GM06990 (cell line): ENCODE results near the gene F9.
A peak's percentile ranks its signal among the peaks of the same experiment; 100 is the strongest.

ENCODE experiments used
- DNase-seq: peaks from one replicate; pipeline ENCODE4 v3.0.0-alpha.2; 2011; ENCODE audit not compliant: insufficient read length; ENCODE audit errors: extremely low read depth
- H3K27me3 ChIP-seq: replicated peaks from 2 replicates; pipeline ENCODE4 v1.6.0; 2011; ENCODE audit warnings: low read length; ENCODE audit not compliant: control insufficient read depth, insufficient read depth
- H3K36me3 ChIP-seq: 2 replicates; pipeline ENCODE4 v1.5.1; 2011; ENCODE audit warnings: low read length; ENCODE audit not compliant: control insufficient read depth, insufficient read depth
- H3K4me3 ChIP-seq: replicated peaks from 2 replicates; pipeline ENCODE4 v1.5.1; 2011; ENCODE audit warnings: low read depth, mild to moderate bottlenecking, control low read depth, low read length
- CTCF ChIP-seq: IDR thresholded peaks from 2 replicates; pipeline ENCODE4 v1.5.1; 2011; ENCODE audit warnings: low read length, control low read depth, mild to moderate bottlenecking, inconsistent platforms; ENCODE audit not compliant: insufficient read depth, poor library complexity, severe bottlenecking

Gene F9

GRCh38 chrX:139543920-139544319 is 13.4 kb downstream of the F9 start:
- no peak overlapping the region for H3K4me3 ChIP-seq
- H3K36me3 ChIP-seq = no peaks in the 10 kb centered on the region
- no peak for TF ChIP-seq CTCF
- DNase-seq = no peak
- H3K27me3 ChIP-seq = no peaks in the 10 kb centered on the region

- DNase-seq = no peak
- no peak overlapping the region for H3K4me3 ChIP-seq
- H3K27me3 ChIP-seq = no peaks in the 10 kb centered on the region
- no peaks in the 10 kb centered on the region for H3K36me3 ChIP-seq
- no peak for TF ChIP-seq CTCF
Observed at GRCh38 chrX:139544591-139544990, 14.1 kb downstream of the F9 start.

GRCh38 chrX:139554376-139554775 is 23.8 kb downstream of the F9 start:
- no peak for TF ChIP-seq CTCF

GRCh38 chrX:139554991-139555675 is 24.6 kb downstream of the F9 start:
- Histone ChIP-seq H3K4me3 (no peak overlapping the region), H3K27me3 (no peaks in the 10 kb centered on the region), H3K36me3 (no peaks in the 10 kb centered on the region)
- no peak for TF ChIP-seq CTCF
- DNase-seq = peak; percentile 4

More at GRCh38 chrX:139554376-139554775, 23.8 kb downstream of the F9 start:
- no peaks in the 10 kb centered on the region for H3K27me3 ChIP-seq
- H3K36me3 ChIP-seq = no peaks in the 10 kb centered on the region
- DNase-seq = peak; percentile 15
- no peak overlapping the region for H3K4me3 ChIP-seq

- TF ChIP-seq CTCF = peak; percentile 55
- Histone ChIP-seq H3K27me3 (no peaks in the 10 kb centered on the region), H3K36me3 (no peaks in the 10 kb centered on the region), H3K4me3 (no peak overlapping the region)
- DNase-seq = peak; percentile 26
Observed at GRCh38 chrX:139559383-139560042, 29.0 kb downstream of the F9 start.

- H3K36me3 ChIP-seq = no peaks in the 10 kb centered on the region
- DNase-seq = no peak
- TF ChIP-seq CTCF = no peak
- H3K4me3 ChIP-seq = no peak overlapping the region
- H3K27me3 ChIP-seq = no peaks in the 10 kb centered on the region
Observed at GRCh38 chrX:139560221-139560620, 29.7 kb downstream of the F9 start.
